Measurements from ENCODE around the gene PTPRD.
"Not testable (repeated sequence)": the region's sequence is repeated elsewhere in the genome, so short reads cannot be mapped to it uniquely, and the experiment has no call there.

Gene PTPRD

DNA sequence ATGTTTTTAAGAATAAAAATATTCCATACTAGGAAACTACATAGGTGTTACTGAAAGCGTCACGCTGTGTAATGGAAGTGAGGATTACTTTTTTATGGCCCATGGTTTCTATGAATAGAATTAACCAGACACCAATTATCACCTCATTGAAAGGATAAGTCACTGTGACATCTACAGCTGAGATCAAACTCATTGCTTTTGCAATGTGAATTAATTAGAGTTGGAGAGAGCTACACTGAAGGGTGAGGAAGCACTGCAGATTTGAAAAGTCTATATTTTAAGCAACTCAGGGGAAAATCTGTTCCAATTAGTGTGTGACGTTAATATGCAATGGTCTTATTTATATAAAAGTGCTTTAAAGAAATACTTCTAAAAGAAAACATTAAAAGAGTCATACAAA, 1513.2 kb downstream of the PTPRD start:
- no peak for DNase-seq

DNA sequence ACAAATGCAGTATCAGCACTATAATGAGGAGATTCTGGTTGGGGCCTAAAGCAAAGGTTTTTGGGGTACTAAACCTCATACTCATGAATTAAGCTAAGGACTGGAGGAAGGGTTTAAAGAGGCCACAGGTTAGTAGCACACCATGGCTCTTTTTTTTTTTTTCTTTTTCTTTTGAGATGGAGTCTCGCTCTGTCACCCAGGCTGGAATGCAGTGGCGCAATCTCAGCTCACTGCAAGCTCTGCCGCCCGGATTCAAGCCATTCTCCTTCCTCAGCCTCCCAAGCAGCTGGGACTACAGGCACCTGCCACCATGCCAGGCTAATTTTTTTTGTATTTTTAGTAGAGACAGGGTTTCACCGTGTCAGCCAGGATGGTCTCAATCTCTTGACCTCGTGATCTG, 1515.5 kb downstream of the PTPRD start:
- not testable (repeated sequence) for DNase-seq

DNA sequence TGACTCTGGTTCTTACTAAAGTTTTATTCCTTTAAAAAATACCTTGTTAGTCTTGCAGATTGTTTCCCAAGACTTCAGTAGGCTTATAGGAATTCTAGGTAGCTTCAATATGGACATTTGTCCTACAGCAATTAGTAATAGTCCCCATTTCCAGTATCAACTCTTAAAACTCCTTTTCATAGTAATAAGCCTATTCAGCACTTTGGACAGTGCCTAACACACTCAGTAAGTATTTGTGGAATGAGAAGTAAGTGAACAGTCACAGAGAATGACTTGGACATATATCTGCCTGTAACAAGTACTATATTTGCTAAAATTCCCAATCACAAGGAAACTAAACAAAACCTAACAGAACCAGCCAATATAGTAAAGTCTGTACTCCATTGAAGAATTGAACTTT, 1521.4 kb downstream of the PTPRD start:
- no peak for DNase-seq

DNA sequence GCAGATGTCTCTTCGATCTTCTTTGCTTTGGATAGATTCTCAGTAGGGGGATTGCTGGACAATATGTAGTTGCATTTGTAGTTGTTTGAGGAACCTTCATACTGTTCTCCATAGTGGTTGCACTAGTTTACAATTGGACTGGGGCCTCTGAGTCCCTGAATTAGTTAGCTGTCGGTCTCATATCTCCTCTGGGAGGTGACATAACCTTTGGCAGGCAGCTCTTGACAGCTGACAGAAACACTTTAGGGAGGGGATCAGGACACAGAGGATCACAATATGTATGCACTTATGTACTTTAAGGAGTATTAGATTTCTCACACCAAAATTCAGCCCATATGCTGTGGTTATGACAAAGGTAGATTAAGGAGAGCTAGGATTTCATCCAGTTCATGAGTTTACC, 1533.3 kb downstream of the PTPRD start:
- no peak for DNase-seq

DNA sequence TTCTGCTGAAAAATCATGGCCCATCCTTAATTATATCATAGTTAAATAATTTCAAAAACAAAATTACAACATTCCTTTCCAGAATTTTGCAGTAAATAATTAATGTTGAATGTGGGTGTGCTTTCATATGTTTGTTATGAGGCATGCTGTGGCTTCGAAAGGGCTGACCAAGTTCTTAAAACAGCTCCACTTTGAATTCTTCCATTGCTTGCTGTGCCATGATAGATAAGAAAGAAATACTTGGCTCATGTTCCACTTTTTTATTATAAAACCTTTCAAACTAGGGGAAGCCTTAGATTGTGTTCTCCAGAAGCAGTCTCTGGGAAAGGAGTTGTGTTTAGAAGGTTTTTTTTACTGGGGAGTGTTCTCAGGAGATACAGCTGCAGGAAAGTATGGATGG, 1534.5 kb downstream of the PTPRD start:
- no peak for DNase-seq

DNA sequence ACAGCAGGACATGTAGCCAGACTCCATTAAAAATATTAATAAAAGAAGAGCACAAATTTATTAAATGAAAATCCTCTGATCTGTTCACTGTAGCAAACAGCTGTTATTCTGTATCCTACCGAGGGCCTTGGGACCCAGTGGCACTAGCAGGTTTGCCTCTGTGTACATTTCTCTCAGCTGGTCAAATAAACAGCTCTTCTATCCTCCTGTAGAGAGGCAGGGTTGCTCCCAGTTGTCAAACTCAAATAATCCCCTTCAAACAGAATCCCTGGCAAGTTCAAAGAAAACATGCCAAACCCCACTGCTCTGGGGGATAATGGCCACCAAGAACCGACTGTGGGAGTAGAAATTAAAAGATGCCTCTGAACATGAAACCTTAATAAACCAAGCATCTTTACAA, 1551.2 kb downstream of the PTPRD start:
- DNase-seq, result no peak

DNA sequence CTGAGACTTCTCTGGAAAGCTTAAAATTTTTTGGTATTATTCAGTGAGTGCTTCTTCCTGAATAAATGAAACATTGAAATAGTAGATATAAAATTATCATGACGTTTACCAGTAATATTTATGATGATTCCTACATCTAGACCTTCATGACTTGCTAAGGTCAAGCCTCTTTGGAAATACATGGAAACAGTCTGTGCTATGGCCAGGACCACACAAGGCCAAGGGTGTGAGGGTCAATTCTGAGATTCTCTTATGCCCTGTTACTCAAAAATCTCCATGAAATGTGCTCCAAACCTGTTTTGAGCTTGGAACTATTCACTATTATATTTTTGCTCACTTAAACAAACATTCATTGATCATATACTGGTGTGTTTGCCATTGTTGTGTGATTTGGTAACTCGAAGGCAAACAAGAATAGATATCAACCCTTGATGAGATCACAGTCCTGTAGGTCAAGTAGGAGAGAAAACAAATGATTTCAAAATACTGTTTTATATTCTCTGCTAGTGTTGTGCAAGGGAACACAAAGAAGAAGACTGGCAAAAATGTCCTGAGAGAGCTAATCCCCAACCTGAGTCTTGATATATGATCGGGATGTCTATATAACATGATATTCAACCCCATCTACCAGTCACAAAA, 1558.3 kb downstream of the PTPRD start:
- DNase-seq, result no peak

DNA sequence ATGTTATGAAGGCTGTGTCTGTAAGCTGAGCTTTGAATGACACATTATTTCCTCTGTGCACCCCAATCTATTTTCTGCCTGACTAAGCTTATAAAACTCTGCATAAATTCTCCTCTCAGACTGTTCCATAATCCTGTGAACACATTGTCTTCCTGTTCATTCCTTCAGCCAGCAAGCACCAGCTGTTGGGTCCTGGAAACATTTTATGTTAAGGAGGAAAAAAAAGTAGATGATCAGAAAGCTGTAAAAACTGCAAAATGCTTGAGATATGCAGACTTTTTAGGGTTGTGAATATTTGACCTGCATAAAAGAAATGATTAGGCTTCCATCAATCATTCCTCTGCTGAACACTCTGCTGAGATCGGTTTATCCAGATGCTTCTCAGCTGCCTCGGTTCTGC, 1567.2 kb downstream of the PTPRD start:
- DNase-seq, result no peak

DNA sequence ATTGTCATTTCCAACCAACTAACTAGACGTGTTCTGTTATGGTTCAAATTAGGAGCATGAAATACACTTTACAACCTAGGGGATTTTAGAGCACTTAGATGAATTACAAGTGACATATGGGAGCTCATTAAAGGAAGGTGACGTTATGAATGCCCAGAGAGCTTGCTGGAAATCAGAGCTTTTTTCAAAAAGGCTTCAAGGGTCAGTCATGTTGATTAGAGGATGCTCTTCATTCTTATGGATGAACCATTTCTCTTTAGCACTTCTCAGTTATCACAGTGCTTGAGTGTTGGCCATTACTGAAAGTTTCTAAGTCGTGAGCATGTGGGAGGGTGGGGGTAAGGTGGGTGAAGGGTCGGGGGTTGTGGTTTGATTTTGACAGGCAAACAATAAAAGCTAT, 1567.7 kb downstream of the PTPRD start:
- DNase-seq, result no peak

DNA sequence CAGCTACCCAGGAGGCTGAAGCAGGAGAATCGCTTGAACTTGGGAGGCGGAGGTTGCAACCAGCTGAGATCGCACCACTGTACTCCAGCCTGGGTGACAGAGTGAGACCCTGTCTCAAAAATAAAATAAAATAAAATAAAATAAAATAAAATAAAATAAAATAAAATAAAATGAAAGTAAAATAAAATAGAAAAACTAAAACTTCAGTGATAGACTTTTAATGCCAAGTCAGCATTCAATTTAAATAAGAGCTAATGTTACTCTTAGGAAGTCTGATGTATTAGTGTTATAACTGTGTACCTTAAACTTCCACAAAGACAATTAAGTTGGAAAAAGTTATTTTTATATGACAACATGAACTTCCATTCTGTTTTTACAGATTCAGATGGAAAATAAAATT, 1569.0 kb downstream of the PTPRD start:
- not testable (repeated sequence) for DNase-seq

DNA sequence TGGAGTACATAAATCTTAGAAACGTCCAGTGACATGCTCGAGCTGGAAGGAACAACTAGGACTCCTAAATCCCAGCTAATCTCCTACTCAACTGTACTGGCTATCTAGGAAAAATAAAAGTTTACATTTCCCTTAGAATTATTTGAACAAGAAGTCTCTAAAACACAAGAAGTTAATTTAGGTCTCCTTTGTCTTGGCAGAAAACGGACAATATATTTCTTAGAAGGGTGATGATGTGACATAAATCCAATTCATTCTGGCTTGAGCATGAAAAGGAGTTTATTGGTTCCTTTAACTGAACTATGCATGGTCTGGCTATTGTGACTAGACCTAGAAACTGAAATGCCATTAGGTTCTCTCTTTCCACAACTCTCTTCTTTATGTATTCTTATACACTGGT, 1571.0 kb downstream of the PTPRD start:
- no peak for DNase-seq

DNA sequence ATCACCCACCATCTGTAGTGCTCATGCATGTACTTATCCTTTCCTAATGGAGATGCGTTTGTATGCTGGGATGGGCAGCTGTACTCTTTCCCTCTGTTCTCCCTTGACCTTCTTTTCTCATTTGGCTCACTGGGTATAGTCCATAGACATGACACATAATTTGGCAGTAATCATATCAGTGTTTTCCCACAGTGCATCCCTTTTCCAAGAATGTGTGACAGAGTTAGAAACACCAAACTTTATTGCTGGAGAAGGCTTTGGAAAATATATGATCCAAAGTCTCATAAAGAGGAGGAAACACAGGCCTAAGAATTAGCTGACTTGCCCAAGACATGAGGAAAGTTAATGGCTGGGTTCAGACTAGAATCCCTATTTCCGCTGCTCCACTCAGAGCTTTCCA, 1579.8 kb downstream of the PTPRD start:
- DNase-seq, result no peak

DNA sequence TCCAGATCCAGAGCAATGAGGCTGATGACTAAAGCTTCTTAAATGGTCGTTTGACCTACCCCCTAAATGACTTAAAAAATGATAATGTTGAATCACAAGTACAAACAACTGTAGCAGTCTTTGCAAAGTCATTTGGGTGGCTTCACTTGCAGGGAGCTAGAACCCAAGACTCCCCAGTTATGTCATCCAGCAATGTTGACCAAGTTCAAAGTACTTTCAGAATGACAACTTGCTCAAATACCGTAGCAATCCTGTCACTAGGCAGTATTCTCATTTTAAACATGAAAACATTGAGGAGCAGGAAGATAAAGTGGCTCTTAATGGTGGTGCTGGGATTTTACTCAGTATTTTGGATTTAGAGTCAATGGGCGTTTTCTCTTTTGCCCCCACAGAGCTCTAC, 1596.2 kb downstream of the PTPRD start:
- no peak for DNase-seq

DNA sequence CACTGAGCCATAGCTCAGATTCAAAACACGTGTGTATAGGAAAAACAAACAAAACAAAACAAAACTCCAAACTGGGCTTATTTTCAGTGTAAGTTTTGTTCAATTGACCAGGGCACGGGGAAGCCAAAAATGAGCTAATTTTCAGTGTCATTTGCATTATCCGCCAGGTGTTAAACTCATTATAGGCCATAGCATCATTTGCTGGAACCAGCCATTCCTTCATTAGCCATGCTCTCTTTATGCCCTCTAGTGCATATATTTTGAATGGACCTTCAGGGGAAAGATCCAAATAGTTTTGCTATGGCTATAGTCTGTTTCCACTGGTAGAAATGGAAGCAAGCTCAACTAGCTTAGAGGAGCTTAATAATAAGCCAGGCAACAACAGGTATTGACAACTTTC, 1608.0 kb downstream of the PTPRD start:
- DNase-seq, result no peak

DNA sequence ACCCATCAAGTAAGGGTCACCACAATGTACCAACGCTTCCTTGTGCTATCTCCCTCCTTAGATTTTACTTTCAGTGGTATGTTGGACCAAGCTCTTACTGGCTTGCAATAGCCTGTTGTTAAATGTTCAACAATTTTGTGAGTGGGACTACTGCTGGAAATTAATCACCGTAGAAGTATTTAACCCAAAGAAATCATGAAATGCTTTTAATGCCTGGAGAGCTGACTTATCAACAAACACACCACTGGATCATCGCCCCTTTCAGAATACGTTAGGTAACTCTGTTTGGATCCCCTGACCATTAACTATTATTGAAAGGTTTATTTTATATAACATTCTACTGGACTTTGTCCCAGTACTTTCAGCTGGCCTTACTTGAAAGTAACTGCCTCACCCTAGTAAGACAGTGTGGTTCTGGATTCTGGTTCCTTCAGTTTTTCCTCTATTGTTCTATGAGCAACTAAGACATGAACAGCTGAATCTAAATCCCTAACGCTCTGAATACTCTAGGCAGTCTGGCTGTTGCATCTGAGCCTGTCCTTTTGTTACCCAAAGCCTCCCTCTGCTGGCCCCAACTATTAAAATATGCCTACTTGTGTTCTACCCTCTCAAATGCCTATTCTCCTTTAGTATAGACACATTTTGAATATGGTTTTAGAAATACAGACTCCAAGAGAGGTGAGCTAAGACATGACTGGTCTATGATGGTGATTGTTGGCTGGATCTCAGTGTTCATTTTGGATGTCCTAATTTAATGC, 1609.8 kb downstream of the PTPRD start:
- no peak for DNase-seq

DNA sequence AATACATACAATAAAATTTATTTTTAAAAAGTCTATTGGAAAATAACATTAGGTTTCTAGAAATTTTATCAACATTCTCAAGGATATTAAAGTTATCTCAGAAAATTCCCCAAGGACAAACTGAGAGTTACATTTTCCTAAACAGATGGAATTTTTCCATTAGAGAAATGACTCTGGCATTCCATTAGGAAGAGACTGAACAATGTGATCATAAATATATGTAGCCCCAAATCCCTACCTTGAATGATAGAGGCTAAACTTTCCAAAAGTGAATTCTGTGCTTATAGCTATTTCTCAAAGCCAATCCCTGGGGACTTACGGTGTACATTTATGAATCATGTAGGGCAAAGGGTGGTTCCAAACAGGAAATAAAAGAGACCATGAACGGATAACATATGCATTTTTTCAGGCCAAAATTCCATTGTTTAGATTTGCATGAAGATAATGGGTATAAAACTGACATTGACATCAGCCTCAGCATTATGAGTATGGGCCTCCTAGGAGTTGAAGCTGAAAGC, 1632.2 kb downstream of the PTPRD start:
- DNase-seq, result no peak

DNA sequence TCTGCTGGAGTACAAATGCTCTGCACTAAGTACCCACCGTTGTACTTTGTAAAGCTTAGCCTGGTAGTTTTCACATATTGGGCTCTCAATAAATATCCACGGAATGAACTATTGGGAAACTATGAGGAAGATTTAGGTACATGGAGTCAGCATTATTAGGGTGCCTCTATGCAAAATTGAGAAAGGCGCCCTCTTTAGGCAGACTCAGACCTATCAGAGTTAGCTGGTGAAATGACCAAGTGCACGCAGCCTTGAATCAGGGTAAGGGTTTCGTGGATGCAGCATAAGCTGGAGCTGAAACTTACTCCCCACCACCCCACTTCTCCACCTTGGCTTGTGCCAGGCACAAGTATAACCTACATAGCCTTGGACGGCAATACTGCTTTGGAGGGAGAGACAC, 1634.5 kb downstream of the PTPRD start:
- DNase-seq, result no peak

DNA sequence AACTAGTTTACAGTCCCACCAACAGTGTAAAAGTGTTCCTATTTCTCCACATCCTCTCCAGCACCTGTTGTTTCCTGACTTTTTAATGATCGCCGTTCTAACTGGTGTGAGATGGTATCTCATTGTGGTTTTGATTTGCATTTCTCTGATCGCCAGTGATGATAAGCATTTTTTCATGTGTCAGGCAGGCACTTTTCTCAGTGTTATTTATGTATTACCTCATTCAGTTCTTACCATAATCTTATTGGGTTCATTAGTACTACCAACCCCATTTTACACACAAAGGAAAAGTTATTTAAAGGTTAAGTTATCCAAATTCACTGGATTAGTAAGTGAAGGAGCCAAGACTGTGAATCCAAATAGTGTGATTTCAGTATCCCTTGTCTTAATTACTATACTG, 1644.5 kb downstream of the PTPRD start:
- DNase-seq, result not testable (repeated sequence)

DNA sequence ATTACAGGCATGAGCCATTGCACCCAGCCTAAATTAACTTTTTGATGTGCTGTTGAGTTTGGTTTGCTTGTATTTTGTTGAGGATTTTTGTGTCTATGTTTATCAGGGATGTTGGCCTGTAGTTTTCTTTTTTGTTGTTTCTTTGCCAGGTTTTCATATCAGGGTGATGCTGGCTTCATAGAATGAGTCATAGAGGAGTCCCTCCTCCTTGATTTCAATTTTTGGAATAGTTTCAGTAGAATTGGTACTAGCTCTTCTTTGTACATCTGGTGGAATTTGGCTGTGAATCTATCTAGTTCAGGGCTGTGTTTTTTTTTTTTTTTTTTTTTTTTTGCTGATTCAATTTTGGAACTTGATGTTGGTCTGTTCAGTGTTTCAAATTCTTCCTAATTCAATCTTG, 1648.9 kb downstream of the PTPRD start:
- DNase-seq, result no peak

DNA sequence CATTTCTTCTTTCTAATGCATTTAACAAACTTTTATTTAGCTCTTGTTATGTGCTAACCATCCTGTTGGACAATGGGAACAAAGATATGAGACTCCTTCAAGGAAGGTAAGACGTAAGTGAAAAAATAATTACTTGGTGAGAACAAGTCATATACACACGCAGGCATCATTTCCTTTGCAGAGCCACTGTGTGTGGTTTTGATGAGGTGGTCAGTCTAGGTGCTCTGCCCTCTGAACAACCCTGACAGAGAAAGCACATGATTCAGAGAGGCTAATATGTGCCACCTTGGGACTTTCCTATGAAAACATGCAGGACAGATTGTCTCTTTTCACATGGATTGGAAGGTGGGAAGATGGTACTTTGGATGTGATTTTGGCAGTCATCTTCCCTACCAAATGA, 1650.7 kb downstream of the PTPRD start:
- no peak for DNase-seq

DNA sequence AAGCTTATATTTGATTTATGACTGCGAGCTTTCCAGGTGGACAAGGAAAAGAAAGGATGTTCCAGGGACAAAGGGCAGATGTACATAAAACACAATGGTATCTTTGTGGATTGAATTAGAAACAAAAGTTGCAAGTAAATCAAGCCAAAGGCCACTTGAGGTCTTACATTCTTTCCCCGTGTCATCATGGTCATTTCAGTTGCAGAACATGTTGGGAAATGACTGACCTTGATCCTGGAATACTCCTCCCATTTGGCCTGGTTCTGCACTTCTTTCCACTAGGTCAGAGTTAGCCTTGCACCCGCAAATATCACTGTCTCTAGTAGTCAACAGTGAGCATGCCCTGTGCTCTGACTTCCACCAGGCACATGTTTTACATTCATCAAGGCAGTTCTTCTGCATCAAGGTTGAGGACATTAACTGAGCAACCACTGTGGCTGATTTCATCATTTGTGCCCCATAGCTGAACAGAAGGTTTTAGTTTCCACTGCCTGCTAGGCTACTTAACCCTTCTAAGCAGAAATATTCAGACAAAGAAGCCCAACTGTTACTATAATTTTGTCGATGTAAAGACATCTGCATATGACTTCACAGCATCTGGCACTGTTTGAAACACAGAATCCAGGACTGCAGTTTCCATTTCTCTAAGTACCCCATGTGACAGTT, 1651.5 kb downstream of the PTPRD start:
- DNase-seq, result no peak

DNA sequence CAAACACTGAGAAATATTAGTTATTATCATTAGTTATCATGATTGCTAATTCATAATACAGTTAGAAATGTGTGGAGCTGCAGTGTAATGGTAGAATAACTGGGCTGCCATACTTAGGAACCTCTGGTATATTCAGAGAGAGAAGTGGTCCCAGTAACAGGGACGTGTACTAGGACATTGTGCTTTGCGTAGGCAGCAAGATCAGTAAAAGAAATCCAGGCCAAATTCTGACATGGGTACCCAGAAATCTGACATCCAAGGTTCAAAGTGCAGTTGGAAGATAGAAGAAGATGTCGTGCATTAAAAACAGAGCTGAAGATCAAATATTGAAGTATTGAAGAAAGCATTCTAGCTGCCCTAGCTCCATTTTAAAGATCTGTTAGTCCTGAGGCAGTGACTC, 1652.5 kb downstream of the PTPRD start:
- DNase-seq, result no peak

DNA sequence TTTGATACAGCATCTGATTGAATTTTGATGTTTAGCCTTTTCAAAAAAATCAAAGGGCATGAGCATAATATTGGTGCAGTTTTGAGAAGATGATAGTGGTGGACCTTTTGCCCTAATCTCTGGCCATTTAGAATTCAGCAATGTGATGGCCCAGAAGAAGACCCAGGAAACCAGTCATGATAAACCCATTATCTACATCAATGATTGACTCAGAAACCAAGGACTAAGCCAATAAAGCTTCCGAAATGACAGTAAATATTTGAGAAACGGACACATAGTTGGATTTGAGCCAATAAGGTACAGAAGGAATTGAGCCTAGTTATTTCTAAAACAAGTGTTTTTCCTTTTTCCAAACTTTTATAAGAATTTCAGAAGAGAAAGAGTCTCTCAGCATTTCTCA, 1654.4 kb downstream of the PTPRD start:
- no peak for DNase-seq

DNA sequence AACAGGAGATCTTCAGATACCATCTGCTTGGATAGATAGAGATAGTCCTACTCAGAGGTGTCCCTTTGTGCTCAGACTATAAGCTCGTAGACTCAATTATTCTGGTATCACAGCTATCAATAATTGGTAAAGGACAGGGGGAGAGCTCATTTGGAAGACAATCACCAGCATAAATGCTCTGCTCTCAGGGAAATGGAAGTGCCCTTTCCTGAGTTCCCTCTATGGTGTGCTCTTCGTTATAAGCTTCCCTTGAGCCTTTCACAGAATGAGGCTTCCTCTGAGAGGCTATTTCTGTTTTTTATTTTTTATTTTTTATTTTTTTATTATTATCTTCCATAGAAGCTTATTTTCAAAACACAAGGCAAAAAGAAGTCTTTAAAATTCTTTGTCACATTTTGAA, 1657.5 kb downstream of the PTPRD start:
- DNase-seq, result no peak

All from activated gamma-delta T cell (primary cell).